ENCODE data around the gene NCAN. TPM values are rescaled to one million over a fixed set of nuclear protein-coding genes. Genes with fewer than 3 reads are reported as not detected.

NCAN gene
- total and polyA plus RNA-seq, 2 of the 4 experiments (the other 2 are of a cell fraction): not detected

GRCh38 chr19:19212916-19213315 lies 1.2 kb downstream of the NCAN start:
- no peak overlapping the region for H4K5ac ChIP-seq (ENCODE audit: low read depth, low read length)
- WGBS, 2 experiments (ENCODE audit: extremely low coverage in 2 of 2, insufficient read length in 1 of 2): no CpG with 5 or more reads among the region's 7 CpGs
- no peak overlapping the region for H3K9ac ChIP-seq (ENCODE audit: low read depth, low read length)
- BruUV-seq (replicated peaks): no TSS peak
- H2AFZ ChIP-seq (replicated peaks; ENCODE audit: low read length, poor library complexity): no peak overlapping the region
- no peak for ATAC-seq (ENCODE audit: low read depth)
- H3K56ac ChIP-seq (ENCODE audit: extremely low read depth, insufficient read depth, low read length): no peak overlapping the region
- no peak overlapping the region for H2BK20ac ChIP-seq (ENCODE audit: low read depth, low read length)
- no peaks in the 10 kb centered on the region for H3K9me3 ChIP-seq (ENCODE audit: control insufficient read depth, insufficient read depth, low read length)
- H2BK15ac ChIP-seq (ENCODE audit: low read depth, low read length): no peak overlapping the region
- ChIA-PET POLR2A (ENCODE audit: unreplicated experiment) (no interaction called here), CTCF (no interaction called here)
- no peak for DNase-seq
- H3K4me3 ChIP-seq (ENCODE audit: insufficient read depth, low read depth, low read length): no peak overlapping the region
- 0 out of 2 replicates have a peak, but pooled peaks cover 2% of the 10 kb centered on the region for H3K9me1 ChIP-seq (ENCODE audit: insufficient read depth, low read length)
- dilution Hi-C loops (cut with HindIII; ENCODE audit: low sequenced_read_pairs, unreplicated experiment): no loop called here
- H3K36me3 ChIP-seq (ENCODE audit: control insufficient read depth, insufficient read depth, low read length): no peaks in the 10 kb centered on the region
- intact Hi-C loops (cut with micrococcal nuclease): no loop called here
- peaks cover 29% of the 10 kb centered on the region for H3K27me3 ChIP-seq (ENCODE audit: control insufficient read depth, insufficient read depth, low read length)
- H2AK5ac ChIP-seq (ENCODE audit: low read depth, low read length): no peak overlapping the region
- H3K4me2 ChIP-seq (ENCODE audit: low read depth, low read length): no peak overlapping the region
- H3K14ac ChIP-seq (replicated peaks; ENCODE audit: low read depth, low read length): no peak overlapping the region
- no peak overlapping the region for H4K91ac ChIP-seq (ENCODE audit: insufficient read depth, low read depth, low read length)
- H2BK5ac ChIP-seq (ENCODE audit: low read depth, low read length, poor library complexity, severe bottlenecking): no peak overlapping the region
- TF ChIP-seq USF2 (IDR thresholded peaks at IDR 0.05; ENCODE audit: low read depth, low read length) (no peak), CHD1 (IDR thresholded peaks at IDR 0.05; ENCODE audit: low read depth, low read length) (no peak), BHLHE40 (IDR thresholded peaks at IDR 0.05; ENCODE audit: low read depth, low read length) (no peak), MAFK (IDR thresholded peaks at IDR 0.05; ENCODE audit: low read depth, low read length) (no peak)
- no peaks in the 10 kb centered on the region for H3K79me1 ChIP-seq (ENCODE audit: low read depth in 1 of 2, low read length in 2 of 2)
- no peaks in the 10 kb centered on the region for H3K4me1 ChIP-seq (ENCODE audit: control insufficient read depth, insufficient read depth, low read length)
- peaks cover 6% of the 10 kb centered on the region; the same call in 1 of the 2 replicates for H4K20me1 ChIP-seq (ENCODE audit: insufficient read depth, low read length)
- no peak overlapping the region for H3K27ac ChIP-seq (ENCODE audit: insufficient read depth, low read length)
- no peak overlapping the region for H3K23ac ChIP-seq (ENCODE audit: low read depth, low read length)
- no peak overlapping the region for H4K8ac ChIP-seq (ENCODE audit: low read depth in 2 of 2, low read length in 2 of 2)
- H2AK9ac ChIP-seq (replicated peaks; ENCODE audit: low read depth, low read length, poor library complexity): no peak overlapping the region
- H3K4ac ChIP-seq (ENCODE audit: low read depth, low read length): no peak overlapping the region
- in situ Hi-C loops (cut with MboI; ENCODE audit: low sequenced_read_pairs): no loop called here
- H2BK120ac ChIP-seq (ENCODE audit: low read depth, low read length): no peak overlapping the region
- no peak overlapping the region for H3K18ac ChIP-seq (ENCODE audit: low read depth, low read length)
